HG02852 (cell line): ENCODE data around the gene REXO4.
A peak's percentile ranks its signal among the peaks of the same experiment; 100 is the strongest.

ENCODE experiments used
- ATAC-seq: cut with Tn5 transposase; IDR thresholded peaks from one replicate; pipeline ENCODE4 v1.9.1; 2021; ENCODE audit warnings: mild to moderate bottlenecking, moderate library complexity; ENCODE audit not compliant: unreplicated experiment

Gene REXO4

GRCh38 chr9:133369933-133370332, 47.9 kb downstream of the REXO4 start:
- no peak for ATAC-seq

GRCh38 chr9:133369422-133369821, 48.4 kb downstream of the REXO4 start:
- ATAC-seq: no peak

GRCh38 chr9:133368249-133368881, 49.4 kb downstream of the REXO4 start:
- ATAC-seq: no peak

- ATAC-seq: no peak
Measured at GRCh38 chr9:133367778-133368177, 50.0 kb downstream of the REXO4 start.

DNA sequence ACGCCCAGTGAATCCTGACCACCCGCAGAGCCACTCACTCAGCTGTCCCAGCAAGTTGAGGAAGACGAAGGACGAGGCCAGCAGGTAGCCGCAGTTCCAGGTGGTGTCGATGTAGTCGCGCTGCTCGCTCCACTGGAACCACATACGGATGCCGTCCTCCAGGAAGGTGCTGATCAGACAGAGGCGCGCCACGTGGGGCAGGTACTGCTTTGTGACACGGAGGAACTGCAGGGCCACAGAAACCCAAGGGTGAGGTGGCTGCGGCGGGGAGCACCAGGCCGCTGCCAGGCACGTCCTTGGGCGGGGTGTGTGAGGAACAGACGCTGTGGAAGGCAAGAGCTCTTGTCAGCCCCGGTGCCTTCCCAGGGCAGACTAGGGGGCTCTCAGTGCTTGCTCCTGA, 50.6 kb downstream of the REXO4 start:
- no peak for ATAC-seq

- no peak for ATAC-seq
Measured at GRCh38 chr9:133366435-133366834, 51.4 kb downstream of the REXO4 start.

DNA sequence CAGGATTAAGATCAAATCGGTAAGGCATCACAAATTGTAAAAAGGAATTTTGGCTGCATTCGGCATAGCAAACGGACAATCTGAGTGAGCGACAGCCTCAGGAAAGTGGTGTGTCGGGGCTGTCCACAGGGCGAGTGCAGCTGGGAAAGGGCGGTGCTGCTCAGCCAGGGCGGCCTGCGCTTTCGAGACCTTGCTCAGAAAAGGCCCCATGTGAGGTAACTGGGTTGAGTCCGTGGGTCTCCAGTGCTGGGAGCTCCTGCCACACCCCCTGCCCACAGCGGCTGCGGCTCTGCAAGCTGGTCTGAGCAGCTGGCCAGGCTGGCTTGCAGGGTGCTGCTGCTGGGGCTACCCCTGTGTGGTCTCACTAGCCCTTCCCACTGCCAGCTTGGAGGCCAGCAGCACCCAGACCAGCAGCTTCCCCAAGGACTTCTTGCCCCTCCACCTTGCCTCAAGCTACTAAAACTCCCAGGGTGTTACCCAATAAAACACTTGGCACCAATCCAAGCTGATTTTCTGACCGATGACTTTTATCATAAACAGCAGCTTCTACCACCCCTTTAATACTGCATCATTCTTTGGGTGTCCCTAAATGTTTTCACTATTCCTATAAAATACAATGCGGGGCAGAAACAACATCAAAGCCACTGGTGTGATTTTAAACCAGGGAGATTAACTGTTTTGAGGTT, 55.3 kb downstream of the REXO4 start:
- ATAC-seq: no peak

DNA sequence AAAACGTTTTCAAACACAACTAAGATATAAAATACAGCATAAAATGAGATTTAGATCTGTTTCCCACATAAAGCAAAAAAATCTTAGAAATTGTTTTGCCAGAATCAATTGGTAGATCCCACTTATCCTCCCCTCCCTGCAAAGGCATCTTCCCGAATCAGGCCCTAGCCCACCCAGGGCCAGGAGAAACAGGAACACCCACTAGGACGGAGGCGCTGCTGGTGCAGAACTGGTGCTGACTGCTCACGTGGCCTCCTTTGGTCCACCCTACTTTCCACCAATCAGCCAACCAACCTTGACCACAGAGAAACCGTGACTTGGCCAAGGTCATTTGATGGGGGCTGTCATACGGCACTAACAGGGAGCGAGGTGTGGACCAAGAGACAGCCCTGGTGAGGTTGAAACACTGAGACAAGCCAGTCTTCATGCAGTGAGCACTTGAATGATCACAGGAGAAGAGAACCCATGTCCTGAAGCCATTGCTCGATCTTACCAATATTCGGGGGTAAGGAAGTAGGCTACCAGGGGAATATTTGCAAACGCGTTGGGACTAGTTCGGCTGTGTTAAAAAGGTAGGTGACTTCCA, 56.2 kb downstream of the REXO4 start:
- ATAC-seq: no peak

GRCh38 chr9:133360400-133361393, 57.1 kb downstream of the REXO4 start:
- no peak for ATAC-seq

- no peak for ATAC-seq
Measured at GRCh38 chr9:133359399-133360175, 58.2 kb downstream of the REXO4 start.

GRCh38 chr9:133357656-133358055, 60.2 kb downstream of the REXO4 start:
- ATAC-seq: no peak

DNA sequence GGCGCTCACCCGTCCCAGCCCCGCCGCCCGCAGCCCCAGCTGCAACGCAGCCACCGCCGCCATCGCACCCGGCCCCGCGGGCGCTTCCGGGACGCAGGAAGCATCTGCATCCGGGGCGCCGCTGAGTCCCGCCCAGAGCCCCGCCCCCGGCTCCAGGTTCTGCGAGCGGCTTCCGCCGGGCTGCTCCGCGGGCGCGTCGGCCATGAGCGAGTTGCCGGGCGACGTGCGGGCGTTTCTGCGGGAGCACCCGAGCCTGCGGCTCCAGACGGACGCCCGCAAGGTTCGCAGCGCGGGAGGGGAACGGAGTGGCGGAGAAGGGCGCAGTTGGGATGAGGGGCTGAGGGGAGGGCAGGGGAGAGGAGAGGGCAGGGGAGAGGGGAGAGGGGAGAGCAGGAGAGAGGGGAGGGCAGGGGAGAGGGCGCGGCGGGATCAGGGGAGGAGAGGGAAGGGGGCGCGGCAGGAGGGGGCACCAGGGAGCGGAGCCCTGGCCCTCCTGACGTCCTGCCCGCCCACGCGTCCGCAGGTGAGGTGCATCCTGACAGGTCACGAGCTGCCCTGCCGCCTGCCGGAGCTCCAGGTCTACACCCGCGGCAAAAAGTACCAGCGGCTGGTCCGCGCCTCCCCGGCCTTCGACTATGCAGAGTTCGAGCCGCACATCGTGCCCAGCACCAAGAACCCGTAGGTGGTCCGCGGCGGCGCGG, 61.3 kb downstream of the REXO4 start, which contains the start of the genes SURF1 and SURF2:
TSS of gene SURF1 (minus strand) at position 97 of the 701 bp plus-strand sequence. CDS start at position 63, 34 bp downstream.
TSS of gene SURF2 (plus strand) at position 160 of the 701 bp plus-strand sequence. CDS start at position 203, 43 bp downstream.
- peak; percentile 66 for ATAC-seq
